Stromal cell of bone marrow (primary cell): ENCODE results near the gene DTNBP1.

ENCODE experiments used
- DNase-seq: peaks from one replicate; pipeline ENCODE4 v3.0.0-alpha.2; 2012; ENCODE audit warnings: low read depth

Gene DTNBP1

GRCh38 chr6:15501826-15502445 is 160.9 kb downstream of the DTNBP1 start:
- peak; percentile 41 for DNase-seq

DNA sequence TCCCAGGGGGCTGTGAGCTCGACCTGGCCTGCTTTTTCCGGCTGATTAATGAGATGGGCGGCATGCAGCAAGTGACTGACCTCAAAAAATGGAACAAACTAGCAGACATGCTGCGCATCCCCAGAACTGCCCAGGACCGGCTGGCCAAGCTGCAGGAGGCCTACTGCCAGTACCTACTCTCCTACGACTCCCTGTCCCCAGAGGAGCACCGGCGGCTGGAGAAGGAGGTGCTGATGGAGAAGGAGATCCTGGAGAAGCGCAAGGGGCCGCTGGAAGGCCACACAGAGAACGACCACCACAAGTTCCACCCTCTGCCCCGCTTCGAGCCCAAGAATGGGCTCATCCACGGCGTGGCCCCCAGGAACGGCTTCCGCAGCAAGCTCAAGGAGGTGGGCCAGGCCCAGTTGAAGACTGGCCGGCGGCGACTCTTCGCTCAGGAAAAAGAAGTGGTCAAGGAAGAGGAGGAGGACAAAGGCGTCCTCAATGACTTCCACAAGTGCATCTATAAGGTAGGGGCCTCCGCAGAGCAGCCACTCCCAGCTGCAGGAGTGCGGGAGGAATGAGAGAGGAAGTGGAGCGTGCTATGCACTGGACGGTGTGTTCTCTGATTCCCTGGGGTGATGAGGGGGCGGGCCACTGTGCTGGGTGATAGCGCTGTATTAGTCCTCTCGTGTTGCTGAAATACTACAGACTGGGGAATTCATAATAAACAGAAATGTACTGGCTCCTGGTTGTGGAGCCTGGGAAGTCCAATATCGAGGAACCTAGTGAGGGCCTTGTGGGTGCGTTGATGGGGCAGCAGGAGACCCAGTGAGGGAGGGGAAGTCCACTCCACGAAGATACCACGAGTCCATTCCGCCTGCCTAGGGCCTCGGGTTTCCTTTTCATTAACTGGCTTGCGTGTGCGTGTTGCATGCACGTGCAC is 161.7 kb downstream of the DTNBP1 start:
- no peak for DNase-seq

DNA sequence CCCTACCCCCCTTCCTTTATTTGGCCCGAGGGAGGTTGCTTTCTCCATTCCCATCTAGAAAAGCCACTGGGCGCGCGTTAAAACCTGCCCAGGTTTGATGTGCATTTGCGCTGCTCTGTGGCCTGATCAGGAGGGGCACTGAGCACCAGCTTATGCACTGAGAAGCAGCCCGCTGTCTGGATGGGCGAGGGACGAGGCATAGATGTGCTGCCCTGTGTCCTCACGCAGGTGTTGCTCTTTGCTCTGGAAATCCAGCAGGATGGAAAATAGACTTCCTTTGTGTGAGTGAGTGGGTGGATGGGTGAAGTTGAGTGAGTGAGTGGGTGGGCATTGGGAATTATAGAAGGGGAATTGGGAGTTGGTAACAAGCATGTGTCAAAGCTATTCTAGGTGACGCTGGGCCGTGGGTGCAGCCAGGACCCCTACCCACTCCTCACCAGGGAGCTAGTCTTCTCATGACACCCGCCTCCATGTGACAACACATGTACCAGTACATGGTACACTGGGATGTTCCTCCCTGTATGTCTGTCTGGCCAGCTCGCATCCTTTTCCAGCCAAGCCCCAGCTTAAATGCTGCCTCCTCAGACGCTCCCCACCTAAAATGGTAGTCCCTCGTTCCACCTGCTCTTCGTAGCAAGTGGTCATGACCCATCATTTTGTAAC is 162.6 kb downstream of the DTNBP1 start:
- no peak for DNase-seq

DNA sequence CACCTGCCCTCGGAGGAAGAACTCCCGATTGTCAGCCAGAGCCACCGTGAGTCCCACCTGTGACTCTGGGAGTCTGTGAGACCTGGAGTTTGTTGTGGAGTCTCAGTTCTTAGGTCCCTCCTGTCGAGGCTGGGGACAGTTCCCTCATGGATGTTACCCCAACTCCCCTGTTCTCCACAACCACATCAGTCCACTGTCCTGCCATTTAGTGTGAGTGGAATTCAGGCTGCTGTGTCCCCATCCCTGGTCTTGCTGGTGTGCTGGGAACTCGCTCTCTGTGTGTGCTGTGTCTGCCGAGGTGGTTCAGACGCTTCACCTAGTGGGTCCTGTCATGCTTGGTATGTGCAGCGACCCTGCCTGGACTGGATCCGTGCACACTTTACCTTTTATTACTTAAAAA is 163.2 kb downstream of the DTNBP1 start:
- DNase-seq: no peak

- DNase-seq: no peak
Observed at GRCh38 chr6:15499125-15499524, 163.7 kb downstream of the DTNBP1 start.

- DNase-seq: no peak
Observed at GRCh38 chr6:15498640-15499039, 164.2 kb downstream of the DTNBP1 start.

GRCh38 chr6:15496345-15497131 is 166.3 kb downstream of the DTNBP1 start:
- no peak for DNase-seq

DNA sequence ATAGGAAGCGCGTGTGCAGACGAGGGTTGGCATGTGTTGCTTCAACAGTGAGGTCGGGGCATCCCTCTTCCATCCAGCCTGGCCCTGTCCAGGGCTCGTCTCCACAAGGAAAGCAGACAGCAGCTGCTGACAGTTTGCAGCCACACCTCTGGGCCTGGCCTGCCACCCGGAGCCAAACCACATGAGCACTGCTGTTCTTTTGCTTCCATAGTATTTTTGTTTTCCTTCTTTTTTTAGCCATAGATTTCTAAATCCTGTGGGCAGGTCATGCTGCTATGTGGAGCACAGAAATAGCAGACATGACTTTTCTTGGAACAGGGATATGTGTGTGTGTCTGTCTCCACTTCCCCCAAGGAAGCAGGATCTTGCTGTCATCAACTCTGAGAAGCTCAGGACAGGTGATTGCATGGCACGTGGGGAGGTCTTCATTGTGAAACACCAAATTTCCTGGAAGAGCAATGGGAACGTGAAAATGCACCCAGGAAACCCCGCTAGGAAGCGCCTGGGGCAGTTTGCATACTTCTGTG is 167.4 kb downstream of the DTNBP1 start:
- DNase-seq: no peak

DNA sequence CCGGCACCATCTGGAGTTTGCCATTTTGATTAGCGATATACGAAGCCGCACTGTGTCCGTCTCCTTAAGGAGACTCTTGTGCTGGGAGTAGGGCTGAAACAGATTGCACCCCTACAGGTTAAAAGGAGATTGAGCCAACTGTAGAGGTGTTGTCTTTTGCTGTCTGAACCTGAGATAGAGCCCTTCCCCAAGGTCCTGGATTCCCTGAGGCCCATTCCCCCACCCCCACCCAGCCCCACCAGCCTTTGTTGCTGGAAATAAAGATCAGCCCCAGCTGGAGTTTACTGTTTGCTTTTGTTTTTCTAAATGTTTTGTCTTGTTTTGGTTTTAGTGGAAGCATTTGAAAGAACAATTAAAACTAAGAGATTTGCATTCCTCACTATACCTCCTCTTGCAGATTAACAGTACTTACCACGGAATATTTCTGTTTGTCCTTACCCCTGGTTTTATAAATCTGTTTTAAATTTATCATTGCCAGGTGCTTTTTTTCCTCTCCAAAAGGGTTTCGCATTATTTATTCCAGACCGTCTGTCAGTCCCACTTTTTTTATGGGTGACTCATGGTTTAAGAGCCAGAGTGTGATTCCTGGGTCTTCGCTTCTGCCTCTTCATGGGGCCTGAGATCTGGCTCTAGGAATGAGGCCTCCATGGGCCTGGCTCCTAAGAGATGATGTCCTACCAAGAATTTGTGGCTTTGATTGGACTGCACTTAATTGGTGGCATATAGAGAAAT is 169.2 kb downstream of the DTNBP1 start:
- no peak for DNase-seq

DNA sequence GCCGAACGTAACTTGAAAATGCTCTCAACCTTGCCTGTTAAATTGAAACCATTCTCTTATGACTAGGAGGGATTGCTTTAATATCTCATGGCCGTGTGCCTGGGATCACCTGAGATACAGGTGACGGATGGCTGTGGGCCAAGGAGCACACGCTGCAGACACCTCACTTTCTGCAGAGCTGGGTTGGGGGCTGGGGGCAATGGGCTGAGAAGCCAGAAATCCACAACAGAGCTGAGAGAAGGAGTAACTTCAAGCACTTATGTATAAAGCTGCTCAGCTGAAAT is 170.9 kb downstream of the DTNBP1 start:
- DNase-seq: no peak

DNA sequence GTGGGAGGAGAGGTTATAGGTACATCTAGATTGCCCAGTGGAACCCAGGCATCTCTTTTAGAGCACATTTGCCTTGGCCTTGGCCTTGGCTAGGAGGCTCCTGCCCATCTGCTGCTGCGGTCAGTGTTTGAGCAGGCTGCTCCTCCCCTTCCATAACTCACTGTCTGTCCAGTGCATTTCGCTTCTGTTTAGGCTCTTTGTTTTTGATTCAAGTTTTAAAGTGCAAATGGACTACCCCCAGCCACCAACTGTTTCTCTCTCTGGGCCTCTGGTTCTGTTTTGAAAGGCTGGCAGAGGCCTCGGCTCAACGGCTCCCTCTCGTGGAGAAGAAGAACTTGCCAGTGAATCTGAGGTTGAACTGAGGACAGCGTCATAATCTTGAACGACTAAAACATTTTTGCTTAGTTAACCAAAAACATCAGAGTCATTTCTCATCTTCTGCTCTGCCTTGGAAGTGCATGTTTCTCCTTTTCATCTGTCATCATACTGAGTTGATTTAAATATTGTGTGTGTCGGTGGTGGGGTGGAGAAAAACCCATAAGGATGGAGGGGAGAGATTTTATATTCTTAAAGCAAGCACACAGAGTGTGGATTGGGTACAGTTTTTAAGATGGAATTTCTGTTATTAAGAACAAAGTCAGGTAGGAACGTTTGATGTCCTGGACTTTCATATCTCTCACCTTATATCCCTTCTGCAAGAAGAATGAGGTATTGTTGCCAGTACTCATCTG is 171.4 kb downstream of the DTNBP1 start:
- DNase-seq: peak; percentile 81

DNA sequence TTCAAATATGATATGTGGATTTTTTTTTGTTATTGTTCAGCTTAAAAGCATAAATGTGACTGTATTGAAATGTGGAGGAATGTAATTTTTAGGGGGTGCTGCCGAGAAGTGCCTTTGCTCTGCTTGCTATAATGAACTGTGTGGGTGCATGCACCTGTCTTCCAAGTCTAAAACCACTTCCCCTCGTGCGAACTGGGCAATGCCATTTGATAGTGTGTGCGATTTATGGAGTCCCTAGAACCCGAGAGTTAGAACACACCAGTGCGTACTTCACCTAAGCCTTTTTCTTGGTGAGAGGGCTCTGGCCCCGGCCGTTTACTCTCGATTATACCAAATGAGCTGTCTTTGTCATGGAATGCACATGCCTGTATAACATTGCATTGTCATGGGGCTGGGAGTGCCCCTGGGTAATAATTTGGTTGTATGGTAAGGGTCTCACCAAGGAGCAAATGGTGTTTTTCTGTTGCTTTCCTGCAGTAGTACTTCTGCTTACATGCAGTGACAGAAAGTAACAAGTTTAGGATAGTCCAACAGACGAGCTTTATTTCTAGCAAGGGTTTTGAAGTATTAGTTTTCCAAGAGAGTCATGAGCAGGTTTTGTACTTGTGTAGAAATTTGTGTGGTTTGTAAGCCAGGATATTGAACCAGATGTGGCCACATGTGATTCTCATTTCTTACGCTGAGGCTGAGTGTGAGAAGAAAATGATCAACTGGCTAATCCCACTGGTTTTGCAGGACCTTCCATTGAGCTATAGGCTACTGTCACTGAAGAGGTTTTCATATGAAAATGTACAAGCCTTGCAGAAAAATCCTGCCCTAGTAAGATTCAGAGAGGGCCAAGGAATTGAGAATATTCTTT is 172.4 kb downstream of the DTNBP1 start:
- no peak for DNase-seq

DNA sequence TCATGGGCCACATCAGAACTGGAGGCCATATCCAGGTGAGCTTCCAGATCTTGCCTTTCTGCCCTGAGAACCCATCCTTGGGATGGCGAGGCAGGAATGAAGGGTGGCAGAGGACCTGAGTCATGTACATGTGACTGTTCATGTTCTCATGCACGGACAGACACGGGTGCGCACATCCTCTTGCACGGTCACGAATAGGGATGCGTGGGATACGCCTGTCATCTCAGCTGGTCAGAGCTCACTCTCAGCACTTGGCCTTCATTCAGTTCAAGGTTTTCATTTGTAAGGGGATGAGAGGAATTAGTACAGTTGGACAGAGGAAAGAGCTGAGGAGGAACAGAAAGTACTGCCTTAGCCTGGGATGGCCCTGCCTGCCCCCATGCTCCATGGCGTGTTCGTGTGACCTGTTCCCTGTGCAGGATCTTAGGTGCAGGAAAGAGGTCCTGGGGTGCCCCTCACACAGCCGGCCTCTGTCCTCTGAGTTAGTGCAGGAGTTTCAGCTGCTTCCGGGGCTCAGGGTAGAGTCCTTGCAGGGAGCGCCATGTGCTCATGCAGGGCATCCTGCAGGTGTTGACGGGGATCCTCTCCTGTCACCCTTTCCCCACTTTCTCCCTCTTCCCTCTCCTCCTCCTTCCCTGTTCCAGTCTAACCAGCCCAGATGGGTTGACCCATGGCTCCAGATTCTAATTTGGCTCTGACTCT is 173.4 kb downstream of the DTNBP1 start:
- DNase-seq: no peak

GRCh38 chr6:15487262-15487661 is 175.6 kb downstream of the DTNBP1 start:
- DNase-seq: no peak

- DNase-seq: no peak
Observed at GRCh38 chr6:15485936-15486335, 176.9 kb downstream of the DTNBP1 start.

GRCh38 chr6:15484821-15485220 is 178.0 kb downstream of the DTNBP1 start:
- DNase-seq: no peak

- DNase-seq: no peak
Observed at GRCh38 chr6:15484140-15484539, 178.7 kb downstream of the DTNBP1 start.

- DNase-seq: no peak
Observed at GRCh38 chr6:15483060-15483459, 179.8 kb downstream of the DTNBP1 start.
